Stimulated activated CD4-positive, alpha-beta T cell treated with anti-CD3 and anti-CD28 coated beads, Interleukin-4, amount 100 ng/mL, for 24 hours (primary cell): ENCODE results near the gene TMEM140.
"Not testable (repeated sequence)": the region's sequence is repeated elsewhere in the genome, so short reads cannot be mapped to it uniquely, and the experiment has no call there.

Experiments used
- DNase-seq: peaks from one replicate; pipeline ENCODE4 v3.0.0-alpha.2; 2020

Gene TMEM140

GRCh38 chr7:135147899-135148721 is at the start of gene TMEM140:
TMEM140 (plus strand) TSS chr7:135148072; CDS start chr7:135164442, 16,370 bp downstream.
- peak; percentile 59 for DNase-seq

- DNase-seq, result no peak
These were observed 49.5 kb upstream of the TMEM140 start for GRCh38 chr7:135098391-135098790.

GRCh38 chr7:135100856-135101255 is 47.0 kb upstream of the TMEM140 start:
- DNase-seq, result no peak

GRCh38 chr7:135102372-135102771 is 45.5 kb upstream of the TMEM140 start:
- no peak for DNase-seq

- no peak for DNase-seq
These were observed 38.3 kb upstream of the TMEM140 start for GRCh38 chr7:135109562-135109961.

GRCh38 chr7:135109976-135110375 is 37.9 kb upstream of the TMEM140 start:
- DNase-seq, result no peak

GRCh38 chr7:135111379-135111778 is 36.5 kb upstream of the TMEM140 start:
- no peak for DNase-seq

GRCh38 chr7:135114622-135115021 is 33.2 kb upstream of the TMEM140 start:
- DNase-seq, result no peak

- no peak for DNase-seq
These were observed 30.8 kb upstream of the TMEM140 start for GRCh38 chr7:135117096-135117495.

- DNase-seq, result no peak
These were observed 26.0 kb upstream of the TMEM140 start for GRCh38 chr7:135121868-135122267.

GRCh38 chr7:135124631-135125030 is 23.2 kb upstream of the TMEM140 start:
- not testable (repeated sequence) for DNase-seq

GRCh38 chr7:135128931-135129330 is 18.9 kb upstream of the TMEM140 start:
- no peak for DNase-seq

- no peak for DNase-seq
These were observed 18.3 kb upstream of the TMEM140 start for GRCh38 chr7:135129579-135129978.

GRCh38 chr7:135143885-135144668 is 3.8 kb upstream of the TMEM140 start:
- DNase-seq, result no peak

GRCh38 chr7:135147341-135147898 is 452 bp upstream of the TMEM140 start:
- DNase-seq, result no peak

GRCh38 chr7:135150072-135150782 is 2.4 kb downstream of the TMEM140 start:
- DNase-seq, result no peak

GRCh38 chr7:135151132-135151531 is 3.3 kb downstream of the TMEM140 start:
- DNase-seq, result no peak

GRCh38 chr7:135151533-135151932 is 3.7 kb downstream of the TMEM140 start:
- DNase-seq, result no peak

- DNase-seq, result no peak
These were observed 4.6 kb downstream of the TMEM140 start for GRCh38 chr7:135152442-135152841.

GRCh38 chr7:135154734-135155133 is 6.9 kb downstream of the TMEM140 start:
- DNase-seq, result no peak

GRCh38 chr7:135156290-135156689 is 8.4 kb downstream of the TMEM140 start:
- no peak for DNase-seq

GRCh38 chr7:135158141-135158655 is 10.3 kb downstream of the TMEM140 start:
- no peak for DNase-seq

- no peak for DNase-seq
These were observed 11.0 kb downstream of the TMEM140 start for GRCh38 chr7:135158874-135159273.
